ENCODE measurements around the gene YRDC. TPM values are rescaled to one million over a fixed set of nuclear protein-coding genes. Genes with fewer than 3 reads are reported as not detected.

Gene YRDC
- total and polyA plus RNA-seq, 4 donors: 4.4 to 9.8 (median 9.4) TPM

DNA sequence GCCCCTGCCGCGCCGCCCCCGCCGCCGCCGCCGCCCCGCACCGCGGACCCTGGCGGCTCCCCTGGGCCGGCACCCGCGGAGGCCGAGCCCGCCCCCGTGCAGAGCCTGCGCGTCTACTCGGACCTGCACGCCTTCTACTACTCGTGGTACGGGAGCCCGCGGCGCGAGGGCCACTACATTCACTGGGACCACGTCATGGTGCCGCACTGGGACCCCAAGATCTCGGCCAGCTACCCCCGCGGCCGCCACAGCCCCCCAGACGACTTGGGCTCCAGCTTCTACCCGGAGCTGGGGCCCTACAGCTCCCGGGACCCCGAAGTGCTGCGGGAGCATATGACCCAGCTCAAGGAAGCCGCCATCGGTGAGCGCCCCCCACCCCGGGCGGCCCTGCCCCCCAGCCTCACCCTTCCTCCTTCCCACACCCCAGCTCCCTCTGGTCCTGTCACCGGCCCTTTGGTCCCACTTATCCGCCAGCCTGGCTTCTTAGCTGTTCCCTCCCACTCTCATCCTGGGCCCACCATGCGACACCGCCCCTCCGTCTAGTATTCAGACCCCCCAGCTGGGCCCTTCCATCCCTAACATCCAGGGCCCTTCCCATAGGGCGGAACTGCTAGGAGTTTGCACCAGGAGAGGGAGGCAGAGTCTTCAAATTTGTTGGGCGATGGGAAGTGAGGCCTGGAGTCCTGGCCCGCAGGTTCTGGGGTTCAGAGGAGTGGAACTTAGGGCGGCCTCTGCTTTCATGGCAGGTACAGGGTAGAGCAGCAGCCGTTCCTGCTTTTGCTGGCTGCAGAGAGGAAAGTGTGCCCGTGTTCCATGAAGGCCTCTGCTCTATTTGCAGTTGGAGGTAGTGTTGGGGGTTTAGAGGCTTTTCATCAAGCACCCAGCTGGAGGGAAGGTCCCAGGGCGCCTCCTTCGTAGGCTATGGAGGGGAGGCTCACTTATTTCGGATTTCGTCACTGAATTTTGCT lies 13.4 kb downstream of the YRDC start:
- TF ChIP-seq EGR1 (IDR thresholded peaks at IDR 0.05; ENCODE audit: low read depth in 2 of 2): no peak
- TF ChIP-seq, protein P1, sequence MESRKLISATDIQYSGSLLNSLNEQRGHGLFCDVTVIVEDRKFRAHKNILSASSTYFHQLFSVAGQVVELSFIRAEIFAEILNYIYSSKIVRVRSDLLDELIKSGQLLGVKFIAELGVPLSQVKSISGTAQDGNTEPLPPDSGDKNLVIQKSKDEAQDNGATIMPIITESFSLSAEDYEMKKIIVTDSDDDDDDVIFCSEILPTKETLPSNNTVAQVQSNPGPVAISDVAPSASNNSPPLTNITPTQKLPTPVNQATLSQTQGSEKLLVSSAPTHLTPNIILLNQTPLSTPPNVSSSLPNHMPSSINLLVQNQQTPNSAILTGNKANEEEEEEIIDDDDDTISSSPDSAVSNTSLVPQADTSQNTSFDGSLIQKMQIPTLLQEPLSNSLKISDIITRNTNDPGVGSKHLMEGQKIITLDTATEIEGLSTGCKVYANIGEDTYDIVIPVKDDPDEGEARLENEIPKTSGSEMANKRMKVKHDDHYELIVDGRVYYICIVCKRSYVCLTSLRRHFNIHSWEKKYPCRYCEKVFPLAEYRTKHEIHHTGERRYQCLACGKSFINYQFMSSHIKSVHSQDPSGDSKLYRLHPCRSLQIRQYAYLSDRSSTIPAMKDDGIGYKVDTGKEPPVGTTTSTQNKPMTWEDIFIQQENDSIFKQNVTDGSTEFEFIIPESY (IDR thresholded peaks at IDR 0.05): no peak
- TF ChIP-seq, protein P2, sequence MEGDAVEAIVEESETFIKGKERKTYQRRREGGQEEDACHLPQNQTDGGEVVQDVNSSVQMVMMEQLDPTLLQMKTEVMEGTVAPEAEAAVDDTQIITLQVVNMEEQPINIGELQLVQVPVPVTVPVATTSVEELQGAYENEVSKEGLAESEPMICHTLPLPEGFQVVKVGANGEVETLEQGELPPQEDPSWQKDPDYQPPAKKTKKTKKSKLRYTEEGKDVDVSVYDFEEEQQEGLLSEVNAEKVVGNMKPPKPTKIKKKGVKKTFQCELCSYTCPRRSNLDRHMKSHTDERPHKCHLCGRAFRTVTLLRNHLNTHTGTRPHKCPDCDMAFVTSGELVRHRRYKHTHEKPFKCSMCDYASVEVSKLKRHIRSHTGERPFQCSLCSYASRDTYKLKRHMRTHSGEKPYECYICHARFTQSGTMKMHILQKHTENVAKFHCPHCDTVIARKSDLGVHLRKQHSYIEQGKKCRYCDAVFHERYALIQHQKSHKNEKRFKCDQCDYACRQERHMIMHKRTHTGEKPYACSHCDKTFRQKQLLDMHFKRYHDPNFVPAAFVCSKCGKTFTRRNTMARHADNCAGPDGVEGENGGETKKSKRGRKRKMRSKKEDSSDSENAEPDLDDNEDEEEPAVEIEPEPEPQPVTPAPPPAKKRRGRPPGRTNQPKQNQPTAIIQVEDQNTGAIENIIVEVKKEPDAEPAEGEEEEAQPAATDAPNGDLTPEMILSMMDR (IDR thresholded peaks at IDR 0.05; ENCODE audit: low read depth, low read length, missing input control): no peak
- TF ChIP-seq ATF3 (IDR thresholded peaks at IDR 0.05): no peak
- no peak for TF ChIP-seq FOXA1 (IDR thresholded peaks at IDR 0.05)
- no peak for TF ChIP-seq HNF4G (IDR thresholded peaks at IDR 0.05)
- no peak for TF ChIP-seq HNF4A (conservative IDR thresholded peaks at IDR 0.05)
- TF ChIP-seq TAF1 (conservative IDR thresholded peaks at IDR 0.05): no peak
- TF ChIP-seq, protein P3, sequence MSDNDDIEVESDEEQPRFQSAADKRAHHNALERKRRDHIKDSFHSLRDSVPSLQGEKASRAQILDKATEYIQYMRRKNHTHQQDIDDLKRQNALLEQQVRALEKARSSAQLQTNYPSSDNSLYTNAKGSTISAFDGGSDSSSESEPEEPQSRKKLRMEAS (IDR thresholded peaks at IDR 0.05): no peak
- TF ChIP-seq SP1 (IDR thresholded peaks at IDR 0.05): no peak
- TF ChIP-seq YY1 (IDR thresholded peaks at IDR 0.05): no peak
- TF ChIP-seq, protein P4, sequence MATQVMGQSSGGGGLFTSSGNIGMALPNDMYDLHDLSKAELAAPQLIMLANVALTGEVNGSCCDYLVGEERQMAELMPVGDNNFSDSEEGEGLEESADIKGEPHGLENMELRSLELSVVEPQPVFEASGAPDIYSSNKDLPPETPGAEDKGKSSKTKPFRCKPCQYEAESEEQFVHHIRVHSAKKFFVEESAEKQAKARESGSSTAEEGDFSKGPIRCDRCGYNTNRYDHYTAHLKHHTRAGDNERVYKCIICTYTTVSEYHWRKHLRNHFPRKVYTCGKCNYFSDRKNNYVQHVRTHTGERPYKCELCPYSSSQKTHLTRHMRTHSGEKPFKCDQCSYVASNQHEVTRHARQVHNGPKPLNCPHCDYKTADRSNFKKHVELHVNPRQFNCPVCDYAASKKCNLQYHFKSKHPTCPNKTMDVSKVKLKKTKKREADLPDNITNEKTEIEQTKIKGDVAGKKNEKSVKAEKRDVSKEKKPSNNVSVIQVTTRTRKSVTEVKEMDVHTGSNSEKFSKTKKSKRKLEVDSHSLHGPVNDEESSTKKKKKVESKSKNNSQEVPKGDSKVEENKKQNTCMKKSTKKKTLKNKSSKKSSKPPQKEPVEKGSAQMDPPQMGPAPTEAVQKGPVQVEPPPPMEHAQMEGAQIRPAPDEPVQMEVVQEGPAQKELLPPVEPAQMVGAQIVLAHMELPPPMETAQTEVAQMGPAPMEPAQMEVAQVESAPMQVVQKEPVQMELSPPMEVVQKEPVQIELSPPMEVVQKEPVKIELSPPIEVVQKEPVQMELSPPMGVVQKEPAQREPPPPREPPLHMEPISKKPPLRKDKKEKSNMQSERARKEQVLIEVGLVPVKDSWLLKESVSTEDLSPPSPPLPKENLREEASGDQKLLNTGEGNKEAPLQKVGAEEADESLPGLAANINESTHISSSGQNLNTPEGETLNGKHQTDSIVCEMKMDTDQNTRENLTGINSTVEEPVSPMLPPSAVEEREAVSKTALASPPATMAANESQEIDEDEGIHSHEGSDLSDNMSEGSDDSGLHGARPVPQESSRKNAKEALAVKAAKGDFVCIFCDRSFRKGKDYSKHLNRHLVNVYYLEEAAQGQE (IDR thresholded peaks at IDR 0.05): no peak
- 15% methylated on average over 59 of the region's 59 CpGs for WGBS
- Histone ChIP-seq H3K27me3 (ENCODE audit: control insufficient read depth in 4 of 4, insufficient read depth in 4 of 4, low read length in 3 of 4) (no peaks in the 10 kb centered on the region), H3K4me1 (ENCODE audit: control insufficient read depth in 4 of 4, insufficient read depth in 4 of 4, low read length in 3 of 4) (peaks cover 7 to 21% (median 9%) of the 10 kb centered on the region in 4 donors), H3K9ac (ENCODE audit: low read depth in 1 of 2, low read length in 2 of 2) (no peak overlapping the region), H3K4me3 (ENCODE audit: low read depth in 1 of 3, low read length in 3 of 3) (peak overlapping the region in 2 of 3 donors; percentile 46 to 70), H3K27ac (ENCODE audit: low read depth in 1 of 2, low read length in 2 of 2) (no peak overlapping the region), H3K9me3 (ENCODE audit: control insufficient read depth in 4 of 4, low read length in 3 of 4) (no peaks in the 10 kb centered on the region), H3K36me3 (ENCODE audit: control insufficient read depth in 4 of 4, insufficient read depth in 3 of 4, low read depth in 1 of 4, low read length in 3 of 4) (peaks cover 0 to 9% (median 4%) of the 10 kb centered on the region in 4 donors)
- DNase-seq (ENCODE audit: low spot score): no peak
